HepG2 (cell line): ENCODE results near the gene UTP15. TPM values are rescaled to one million over a fixed set of nuclear protein-coding genes. Genes with fewer than 3 reads are reported as not detected.
A peak's percentile ranks its signal among the peaks of the same experiment; 100 is the strongest.

Experiments
- ATAC-seq: fragments of 200-7000 bp; cut with Tn5 transposase; 3 replicates; pipeline ENCODE4 v1.9.1; 2020; ENCODE audit warnings: mild to moderate bottlenecking, moderate library complexity
- BruUV-seq: library from RNA; stranded (reverse); fragments of 400-500 nt; replicated peaks from 2 replicates; lab custom pipeline; 2021; lab: Mats Ljungman, UMichigan
- CTCF ChIA-PET: fragments of 300-600 bp; formaldehyde crosslinking; extraction: SDS; loops from one replicate; lab custom pipeline; 2021; ENCODE audit warnings: low total read pairs, inconsistent platforms, low intra/inter-chr PET ratio; lab: Yijun Ruan, JAX
- POLR2A ChIA-PET: fragments of 350-600 bp; sonication (Branson Sonifier 250); formaldehyde crosslinking; loops from one replicate; lab custom pipeline; 2020; ENCODE audit warnings: antibody characterized with exemption, inconsistent platforms; lab: Yijun Ruan, JAX
- DNase-seq: peaks from one replicate; pipeline ENCODE4 v3.0.0-alpha.2; 2015; ENCODE audit warnings: low spot score
- FAIRE-seq: peaks from 3 replicates; lab custom pipeline; 2011; peaks lifted over from hg19 to GRCh38; lab: Jason Lieb, UNC
- H2AFZ ChIP-seq: one replicate; pipeline ENCODE4 v1.6.1; 2011; ENCODE audit warnings: low read length, inconsistent platforms
- H3K27ac ChIP-seq: fragments of 300-600 bp; 3 replicates; pipeline ENCODE4 v1.8.0; 2011; ENCODE audit warnings: mixed run types, mild to moderate bottlenecking, mixed read lengths, low read length, inconsistent platforms; ENCODE audit not compliant: insufficient read depth; ENCODE audit errors: extremely low read length
- H3K27me3 ChIP-seq, 2 experiments: fragments of 200-600 bp in 1 of 2; 2 replicates in 1 of 2; 3 replicates in 1 of 2; pipeline versions ENCODE4 v1.6.0 to v1.8.0; 2011; ENCODE audit warnings: low read length in 2 of 2, mild to moderate bottlenecking in 2 of 2, moderate library complexity in 2 of 2, inconsistent platforms in 1 of 2; ENCODE audit not compliant: insufficient read depth in 2 of 2, control insufficient read depth in 1 of 2
- H3K36me3 ChIP-seq, 2 experiments: fragments of 200-600 bp in 1 of 2; replicated peaks in 1 of 2; 2 replicates in 1 of 2; 3 replicates in 1 of 2; pipeline versions ENCODE4 v1.5.1 to v1.8.0; 2011; ENCODE audit warnings: low read length in 2 of 2, inconsistent platforms in 1 of 2; ENCODE audit not compliant: insufficient read depth in 2 of 2, control insufficient read depth in 1 of 2
- H3K4me1 ChIP-seq: 2 replicates; pipeline ENCODE4 v1.5.1; 2012; ENCODE audit warnings: low read length, inconsistent platforms; ENCODE audit not compliant: insufficient read depth
- H3K4me2 ChIP-seq: 2 replicates; pipeline ENCODE4 v1.6.0; 2011; ENCODE audit warnings: low read depth, low read length, inconsistent platforms
- H3K4me3 ChIP-seq, 3 experiments: fragments of 200-600 bp in 1 of 3; sonication (generic), shearing (Covaris generic) in 1 of 3; replicated peaks in 1 of 3; 2 replicates each; pipeline ENCODE4 v1.5.1; 2011 to 2016; ENCODE audit warnings: low read length in 3 of 3, inconsistent platforms in 2 of 3, low read depth in 2 of 3, mild to moderate bottlenecking in 2 of 3, control low read depth in 1 of 3, mixed read lengths in 1 of 3; ENCODE audit not compliant: insufficient read depth in 1 of 3
- H3K79me2 ChIP-seq: one replicate; pipeline ENCODE4 v1.6.1; 2011; ENCODE audit warnings: low read length, inconsistent platforms; ENCODE audit not compliant: insufficient read depth
- H3K9ac ChIP-seq: 2 replicates; pipeline ENCODE4 v1.6.0; 2011; ENCODE audit warnings: mild to moderate bottlenecking, low read depth, low read length, inconsistent platforms; ENCODE audit not compliant: insufficient read depth
- H3K9me3 ChIP-seq: 2 replicates; pipeline ENCODE4 v1.5.1; 2012; ENCODE audit warnings: mild to moderate bottlenecking, low read length
- H4K20me1 ChIP-seq: 2 replicates; pipeline ENCODE4 v1.6.0; 2011; ENCODE audit warnings: inconsistent platforms, mild to moderate bottlenecking, low read length, moderate library complexity; ENCODE audit not compliant: insufficient read depth
- ATF3 ChIP-seq: sonication (generic); formaldehyde crosslinking; IDR thresholded peaks from 2 replicates; pipeline ENCODE4 v1.4.0; 2020; ENCODE audit warnings: missing genetic modification reagents
- FOXM1 ChIP-seq: sonication (generic); formaldehyde crosslinking; IDR thresholded peaks from 2 replicates; pipeline ENCODE4 v1.5.0; 2020; ENCODE audit warnings: missing genetic modification reagents
- GZF1 ChIP-seq: sonication (generic); formaldehyde crosslinking; IDR thresholded peaks from 2 replicates; pipeline ENCODE4 v1.5.1; 2020; ENCODE audit warnings: mild to moderate bottlenecking, missing genetic modification reagents
- KLF16 ChIP-seq, 2 experiments: sonication (generic) in 1 of 2; formaldehyde crosslinking in 1 of 2; IDR thresholded peaks; 2 replicates each; pipeline versions ENCODE4 v1.6.1 to v1.8.0; 2016 to 2023; ENCODE audit warnings: missing genetic modification reagents in 2 of 2, missing compliant biosample characterization in 1 of 2
- MTA3 ChIP-seq: sonication (generic); formaldehyde crosslinking; IDR thresholded peaks from 2 replicates; pipeline ENCODE4 v1.4.0; 2020; ENCODE audit warnings: missing genetic modification reagents
- PPARG ChIP-seq: conservative IDR thresholded peaks from 2 replicates; pipeline ENCODE4 v1.6.1; 2016; ENCODE audit warnings: missing biosample characterization, missing genetic modification reagents
- TBL1XR1 ChIP-seq: fragments of 150-350 bp; IDR thresholded peaks from 2 replicates; pipeline ENCODE4 v1.6.1; 2014; ENCODE audit warnings: borderline replicate concordance, low read length; ENCODE audit not compliant: partially characterized antibody
- ZBTB3 ChIP-seq: sonication (generic); formaldehyde crosslinking; IDR thresholded peaks from 2 replicates; pipeline ENCODE4 v1.4.0; 2020; ENCODE audit warnings: low read depth, mild to moderate bottlenecking, moderate library complexity, missing genetic modification reagents, borderline replicate concordance
- ZBTB38 ChIP-seq: sonication (generic); formaldehyde crosslinking; IDR thresholded peaks from 2 replicates; pipeline ENCODE4 v1.5.1; 2020; ENCODE audit warnings: mild to moderate bottlenecking, missing genetic modification reagents
- ZNF580 ChIP-seq: IDR thresholded peaks from 2 replicates; pipeline ENCODE4 v1.6.1; 2016; ENCODE audit warnings: low read depth, borderline replicate concordance
- ZNF75D ChIP-seq: sonication (generic); formaldehyde crosslinking; IDR thresholded peaks from 2 replicates; pipeline ENCODE4 v1.8.1; 2023; ENCODE audit warnings: missing genetic modification reagents, mild to moderate bottlenecking, borderline replicate concordance
- ZNF883 ChIP-seq: sonication (generic); formaldehyde crosslinking; IDR thresholded peaks from 2 replicates; pipeline ENCODE4 v1.5.1; 2020; ENCODE audit warnings: mild to moderate bottlenecking, missing genetic modification reagents; ENCODE audit errors: not compliant biosample characterization
- WGBS: methylation state at CpG from one replicate; pipeline ENCODE4 v1.1.6; 2017; ENCODE audit warnings: low lambda C conversion rate; 5-methylcytosine and 5-hydroxymethylcytosine counted together
- in situ Hi-C: cut with HindIII; loops from 2 replicates; pipeline ENCODE4 v1.10.0; 2017; ENCODE audit warnings: low pct_unique_long_range_greater_than_20kb; ENCODE audit not compliant: extremely low pct_ligation_motif_present
- intact Hi-C: fragments of 100-400 bp; cut with micrococcal nuclease; formaldehyde crosslinking; loops from one replicate; pipeline ENCODE4 v1.10.0; 2022; ENCODE audit not compliant: unreplicated experiment
- polyA plus RNA-seq, 8 experiments: library from polyadenylated mRNA; depleted of rRNA in 3 of 8; stranded (reverse) in 7 of 8; unstranded in 1 of 8; fragments of >200 nt; fragmentation: Illumina TruSeq in 4 of 8; extraction: Trizol in 4 of 8; gene quantifications; 2 replicates each; pipeline versions ENCODE4 v1.2.1 to v1.2.3, GENCODE V29; 2011 to 2016; ENCODE audit warnings: low read depth in 4 of 8, missing spikeins in 1 of 8, mixed read lengths in 1 of 8; ENCODE audit not compliant: insufficient read depth in 1 of 8
- total RNA-seq, 5 experiments: library from RNA; depleted of rRNA; stranded (reverse); fragments of >200 nt; fragmentation: Illumina TruSeq; extraction: Trizol; gene quantifications; 2 replicates each; pipeline ENCODE4 v1.2.3, GENCODE V29; 2016; ENCODE audit warnings: low read depth in 1 of 5
- TF ChIP-seq, protein P1 (sequence below): fragments of 450-650 bp; IDR thresholded peaks from 2 replicates; pipeline ENCODE4 v1.6.1; 2017; ENCODE audit warnings: mild to moderate bottlenecking

UTP15 gene
- total and polyA plus RNA-seq, 2 of the 13 experiments (the other 11 are each of a cell fraction or from before 2014, with no cell fraction given): 7.3 to 35.8 TPM

GRCh38 chr5:73564018-73564417, 1.5 kb upstream of the UTP15 start:
- H3K9me3 ChIP-seq: no peaks in the 10 kb centered on the region
- TSS peak; percentile 57 for BruUV-seq
- H3K27ac ChIP-seq: peak overlapping the region; percentile 75
- DNase-seq (no peak), ATAC-seq (no peak), FAIRE-seq (no peak)
- TF ChIP-seq GZF1 (CRISPR knock-in tag) (0 out of 2 replicates have a peak, but pooled peaks have one; percentile 10), ATF3 (CRISPR knock-in tag) (no peak), MTA3 (CRISPR knock-in tag) (no peak), ZNF75D (no peak)
- H3K9ac ChIP-seq: peak overlapping the region; percentile 89
- intact Hi-C loops (loop anchor here (2.0 kb wide), 1 partner anchor 19 kb away; no protein-coding TSS in a partner anchor), in situ Hi-C loops (no loop called here)
- no peak overlapping the region for H2AFZ ChIP-seq
- no peaks in the 10 kb centered on the region; a peak in 1 of 5 replicates for H3K27me3 ChIP-seq
- WGBS: 15% methylated on average over 3 of the region's 3 CpGs
- peaks cover 28% of the 10 kb centered on the region for H3K4me1 ChIP-seq
- peak overlapping the region; percentile 95 for H3K4me2 ChIP-seq
- H3K36me3 ChIP-seq: peaks cover 4 to 13% of the 10 kb centered on the region in 2 experiments; a peak in 3 of 5 replicates
- no peaks in the 10 kb centered on the region for H4K20me1 ChIP-seq
- peak overlapping the region; percentile 77 to 89 (median 82); a peak in 5 of 6 replicates for H3K4me3 ChIP-seq
- ChIA-PET POLR2A (interaction anchor here (1.3 to 4.3 kb wide), 5 partner anchors 10 to 44 kb away, joined by 3 to 26 read pairs (median 4); no protein-coding TSS in a partner anchor), CTCF (no interaction called here)
- peaks cover 52% of the 10 kb centered on the region for H3K79me2 ChIP-seq

GRCh38 chr5:73564675-73565074, 868 bp upstream of the UTP15 start:
- Histone ChIP-seq H3K9me3 (no peaks in the 10 kb centered on the region), H4K20me1 (no peaks in the 10 kb centered on the region), H2AFZ (peak overlapping the region; percentile 9), H3K27ac (peak overlapping the region; percentile 75), H3K79me2 (peaks cover 52% of the 10 kb centered on the region), H3K4me2 (peak overlapping the region; percentile 95), H3K9ac (peak overlapping the region; percentile 89), H3K27me3 (no peaks in the 10 kb centered on the region; a peak in 1 of 5 replicates), H3K4me3 (peak overlapping the region; percentile 77 to 89 (median 82)), H3K4me1 (peaks cover 28% of the 10 kb centered on the region), H3K36me3 (peaks cover 3 to 16% of the 10 kb centered on the region in 2 experiments; a peak in 4 of 5 replicates)
- DNase-seq: no peak
- POLR2A ChIA-PET: interaction anchor here (0.9 to 4.3 kb wide), 10 partner anchors 11 to 248 kb away, joined by 3 to 26 read pairs (median 5); partner anchors contain the start of gene BTF3
- under 1% methylated on average over 9 of the region's 9 CpGs for WGBS
- intact Hi-C loops (loop anchor here (1.0 to 2.0 kb wide), 2 partner anchors 20 to 45 kb away; no protein-coding TSS in a partner anchor), in situ Hi-C loops (no loop called here)
- peak; percentile 37 for ATAC-seq
- no TSS peak for BruUV-seq
- CTCF ChIA-PET: no interaction called here
- FAIRE-seq: no peak
- TF ChIP-seq, protein P1, sequence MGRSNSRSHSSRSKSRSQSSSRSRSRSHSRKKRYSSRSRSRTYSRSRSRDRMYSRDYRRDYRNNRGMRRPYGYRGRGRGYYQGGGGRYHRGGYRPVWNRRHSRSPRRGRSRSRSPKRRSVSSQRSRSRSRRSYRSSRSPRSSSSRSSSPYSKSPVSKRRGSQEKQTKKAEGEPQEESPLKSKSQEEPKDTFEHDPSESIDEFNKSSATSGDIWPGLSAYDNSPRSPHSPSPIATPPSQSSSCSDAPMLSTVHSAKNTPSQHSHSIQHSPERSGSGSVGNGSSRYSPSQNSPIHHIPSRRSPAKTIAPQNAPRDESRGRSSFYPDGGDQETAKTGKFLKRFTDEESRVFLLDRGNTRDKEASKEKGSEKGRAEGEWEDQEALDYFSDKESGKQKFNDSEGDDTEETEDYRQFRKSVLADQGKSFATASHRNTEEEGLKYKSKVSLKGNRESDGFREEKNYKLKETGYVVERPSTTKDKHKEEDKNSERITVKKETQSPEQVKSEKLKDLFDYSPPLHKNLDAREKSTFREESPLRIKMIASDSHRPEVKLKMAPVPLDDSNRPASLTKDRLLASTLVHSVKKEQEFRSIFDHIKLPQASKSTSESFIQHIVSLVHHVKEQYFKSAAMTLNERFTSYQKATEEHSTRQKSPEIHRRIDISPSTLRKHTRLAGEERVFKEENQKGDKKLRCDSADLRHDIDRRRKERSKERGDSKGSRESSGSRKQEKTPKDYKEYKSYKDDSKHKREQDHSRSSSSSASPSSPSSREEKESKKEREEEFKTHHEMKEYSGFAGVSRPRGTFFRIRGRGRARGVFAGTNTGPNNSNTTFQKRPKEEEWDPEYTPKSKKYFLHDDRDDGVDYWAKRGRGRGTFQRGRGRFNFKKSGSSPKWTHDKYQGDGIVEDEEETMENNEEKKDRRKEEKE: no peak
- TF ChIP-seq FOXM1 (CRISPR knock-in tag): no peak
- TF ChIP-seq PPARG: no peak
- no peak for TF ChIP-seq ZNF883 (CRISPR knock-in tag)
- no peak for TF ChIP-seq ZBTB38 (CRISPR knock-in tag)
- TF ChIP-seq ZNF580: peak; percentile 6; the same call in 1 of the 2 replicates
- TF ChIP-seq ZBTB3 (CRISPR knock-in tag): no peak
- TF ChIP-seq KLF16 (CRISPR knock-in tag; IDR thresholded peaks at IDR 0.05): 0 out of 4 replicates have a peak, but pooled peaks of 1 of the 2 experiments have one; percentile 0
- TF ChIP-seq TBL1XR1: no peak
